IPS-18a (cell line): Measurements from ENCODE around the gene TUB.

ENCODE experiments used
- H3K27ac ChIP-seq: one replicate; pipeline ENCODE4 v1.5.1; 2013; ENCODE audit warnings: low read length
- H3K27me3 ChIP-seq: one replicate; pipeline ENCODE4 v1.6.1; 2013; ENCODE audit warnings: mild to moderate bottlenecking, low read length; ENCODE audit not compliant: control insufficient read depth, insufficient read depth
- H3K36me3 ChIP-seq: one replicate; pipeline ENCODE4 v1.6.1; 2013; ENCODE audit warnings: low read depth, low read length; ENCODE audit not compliant: control insufficient read depth
- H3K4me1 ChIP-seq: one replicate; pipeline ENCODE4 v1.6.1; 2013; ENCODE audit warnings: low read depth, low read length; ENCODE audit not compliant: control insufficient read depth
- H3K4me3 ChIP-seq: one replicate; pipeline ENCODE4 v1.5.1; 2013; ENCODE audit warnings: low read length
- H3K9ac ChIP-seq: one replicate; pipeline ENCODE4 v1.6.1; 2013; ENCODE audit warnings: mild to moderate bottlenecking, low read length, moderate library complexity
- H3K9me3 ChIP-seq: one replicate; pipeline ENCODE4 v1.6.1; 2013; ENCODE audit warnings: low read depth, low read length; ENCODE audit not compliant: control insufficient read depth

TUB gene

GRCh38 chr11:8055091-8055835 lies 25.7 kb upstream of the TUB start:
- Histone ChIP-seq H3K4me3 (no peak overlapping the region), H3K36me3 (no peaks in the 10 kb centered on the region), H3K27ac (no peak overlapping the region), H3K9me3 (no peaks in the 10 kb centered on the region), H3K9ac (no peak overlapping the region), H3K27me3 (no peaks in the 10 kb centered on the region), H3K4me1 (no peaks in the 10 kb centered on the region)

DNA sequence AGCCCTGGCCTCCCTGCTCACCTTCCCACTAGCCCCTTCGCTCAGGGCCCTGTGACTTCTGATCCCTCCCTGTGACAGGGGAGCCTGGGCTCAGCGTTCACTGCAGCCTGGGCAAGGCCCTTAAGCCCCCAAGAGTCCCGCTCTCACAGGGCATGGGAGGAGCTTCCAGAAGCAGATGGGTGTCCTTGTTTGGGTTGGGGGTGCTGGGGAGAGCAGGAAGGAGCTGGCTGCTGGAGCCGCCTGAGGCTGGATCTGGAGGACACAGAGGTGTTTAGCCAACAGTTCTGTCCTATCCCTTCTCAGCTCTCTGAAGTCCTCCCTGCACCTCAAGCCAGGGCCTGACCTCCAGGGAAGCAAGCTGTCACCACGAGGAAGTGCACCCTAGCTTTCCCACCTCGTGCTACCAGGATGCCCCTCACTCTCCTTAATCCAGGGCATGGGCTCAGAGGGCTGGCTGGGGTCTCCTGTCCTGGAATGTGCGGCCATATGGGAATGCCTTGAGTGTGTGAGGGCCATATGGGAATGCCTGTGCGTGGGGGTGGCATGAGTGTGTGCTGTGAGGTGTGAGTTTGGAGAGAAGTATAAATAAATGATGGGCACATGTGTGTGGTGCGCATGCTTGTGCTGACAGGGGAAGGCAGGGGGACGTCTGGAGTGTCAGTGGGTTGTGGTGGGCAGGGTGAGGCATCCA lies 25.0 kb upstream of the TUB start:
- Histone ChIP-seq H3K9me3 (no peaks in the 10 kb centered on the region), H3K9ac (no peak overlapping the region), H3K4me3 (no peak overlapping the region), H3K36me3 (no peaks in the 10 kb centered on the region), H3K27me3 (no peaks in the 10 kb centered on the region), H3K27ac (no peak overlapping the region), H3K4me1 (no peaks in the 10 kb centered on the region)

- Histone ChIP-seq H3K9ac (no peak overlapping the region), H3K36me3 (no peaks in the 10 kb centered on the region), H3K4me3 (no peak overlapping the region), H3K27me3 (no peaks in the 10 kb centered on the region), H3K27ac (no peak overlapping the region), H3K9me3 (no peaks in the 10 kb centered on the region), H3K4me1 (no peaks in the 10 kb centered on the region)
These were observed 24.1 kb upstream of the TUB start for GRCh38 chr11:8056810-8057463.

DNA sequence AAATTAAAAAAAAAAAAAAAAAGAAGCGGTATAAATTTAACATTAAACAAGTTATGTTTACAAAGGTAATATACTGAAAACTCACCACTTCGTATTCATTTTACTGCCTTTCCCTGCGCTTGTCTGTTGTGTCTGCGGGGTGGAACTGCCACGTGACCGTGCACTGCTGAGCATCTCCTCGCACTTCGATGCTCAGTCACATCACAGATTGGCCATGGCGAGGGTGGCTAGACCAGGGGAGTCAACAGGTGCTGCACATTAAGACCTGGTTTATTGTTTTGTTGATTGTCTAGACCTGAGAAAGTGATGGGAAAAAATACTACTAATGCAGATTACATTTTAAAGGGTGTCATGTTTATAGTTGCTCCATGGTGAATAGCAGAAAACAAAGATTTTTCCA lies 22.8 kb upstream of the TUB start:
- H3K27me3 ChIP-seq, result no peaks in the 10 kb centered on the region
- no peak overlapping the region for H3K9ac ChIP-seq
- no peaks in the 10 kb centered on the region for H3K36me3 ChIP-seq
- H3K4me1 ChIP-seq, result no peaks in the 10 kb centered on the region
- no peak overlapping the region for H3K27ac ChIP-seq
- H3K4me3 ChIP-seq, result no peak overlapping the region
- no peaks in the 10 kb centered on the region for H3K9me3 ChIP-seq

DNA sequence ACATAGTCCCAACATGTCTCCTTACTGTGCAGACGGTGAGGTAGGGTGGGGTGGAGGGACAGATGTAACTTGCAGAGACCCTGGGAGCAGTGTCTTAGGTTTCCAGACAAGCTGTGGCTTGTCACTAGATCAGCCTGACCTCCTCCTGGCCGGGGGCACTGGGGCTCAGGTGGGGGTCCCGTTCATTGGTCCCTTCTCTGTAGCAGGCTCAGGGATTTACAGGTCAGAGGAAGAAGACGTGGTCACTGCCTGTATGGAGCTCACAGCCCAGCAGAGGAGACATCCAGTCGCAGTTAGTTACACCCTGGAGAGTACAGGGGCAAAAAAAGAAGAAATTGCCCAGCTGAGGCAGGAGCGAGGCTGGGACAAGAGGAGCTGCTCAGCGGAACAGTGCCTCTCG lies 22.0 kb upstream of the TUB start:
- no peaks in the 10 kb centered on the region for H3K9me3 ChIP-seq
- no peak overlapping the region for H3K9ac ChIP-seq
- no peak overlapping the region for H3K4me3 ChIP-seq
- H3K27ac ChIP-seq, result no peak overlapping the region
- no peaks in the 10 kb centered on the region for H3K36me3 ChIP-seq
- no peaks in the 10 kb centered on the region for H3K4me1 ChIP-seq
- no peaks in the 10 kb centered on the region for H3K27me3 ChIP-seq

DNA sequence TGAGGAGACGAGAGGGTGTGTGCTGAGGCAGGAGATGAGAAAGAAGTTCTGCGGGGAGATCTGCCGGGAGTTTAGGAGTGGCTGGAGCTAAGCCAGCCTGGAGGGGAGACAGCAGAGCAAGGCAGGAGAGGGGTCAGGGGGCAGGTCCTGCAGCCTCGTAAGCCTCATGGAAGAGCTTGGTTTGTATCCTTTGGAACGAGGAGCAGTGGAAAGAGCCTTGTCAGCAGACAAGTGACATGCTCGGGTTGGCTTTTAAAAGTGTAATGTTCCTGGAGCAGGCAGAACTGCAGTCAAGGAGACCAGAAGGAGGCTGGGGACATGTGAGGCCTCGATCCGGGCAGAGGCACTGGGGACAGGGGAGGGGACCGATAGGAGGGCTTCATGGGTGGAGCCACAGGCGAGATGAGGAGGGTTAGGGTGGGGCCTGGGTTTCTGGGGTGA lies 21.4 kb upstream of the TUB start:
- no peak overlapping the region for H3K9ac ChIP-seq
- H3K36me3 ChIP-seq, result no peaks in the 10 kb centered on the region
- no peak overlapping the region for H3K27ac ChIP-seq
- H3K27me3 ChIP-seq, result no peaks in the 10 kb centered on the region
- H3K4me1 ChIP-seq, result no peaks in the 10 kb centered on the region
- H3K9me3 ChIP-seq, result no peaks in the 10 kb centered on the region
- H3K4me3 ChIP-seq, result no peak overlapping the region

- H3K4me1 ChIP-seq, result no peaks in the 10 kb centered on the region
- H3K27ac ChIP-seq, result no peak overlapping the region
- no peaks in the 10 kb centered on the region for H3K36me3 ChIP-seq
- no peaks in the 10 kb centered on the region for H3K9me3 ChIP-seq
- no peak overlapping the region for H3K4me3 ChIP-seq
- H3K9ac ChIP-seq, result no peak overlapping the region
- H3K27me3 ChIP-seq, result no peaks in the 10 kb centered on the region
These were observed 20.8 kb upstream of the TUB start for GRCh38 chr11:8060146-8060719.

- Histone ChIP-seq H3K36me3 (no peaks in the 10 kb centered on the region), H3K27ac (no peak overlapping the region), H3K9me3 (no peaks in the 10 kb centered on the region), H3K27me3 (no peaks in the 10 kb centered on the region), H3K9ac (no peak overlapping the region), H3K4me1 (no peaks in the 10 kb centered on the region), H3K4me3 (no peak overlapping the region)
These were observed 20.0 kb upstream of the TUB start for GRCh38 chr11:8060801-8061554.

DNA sequence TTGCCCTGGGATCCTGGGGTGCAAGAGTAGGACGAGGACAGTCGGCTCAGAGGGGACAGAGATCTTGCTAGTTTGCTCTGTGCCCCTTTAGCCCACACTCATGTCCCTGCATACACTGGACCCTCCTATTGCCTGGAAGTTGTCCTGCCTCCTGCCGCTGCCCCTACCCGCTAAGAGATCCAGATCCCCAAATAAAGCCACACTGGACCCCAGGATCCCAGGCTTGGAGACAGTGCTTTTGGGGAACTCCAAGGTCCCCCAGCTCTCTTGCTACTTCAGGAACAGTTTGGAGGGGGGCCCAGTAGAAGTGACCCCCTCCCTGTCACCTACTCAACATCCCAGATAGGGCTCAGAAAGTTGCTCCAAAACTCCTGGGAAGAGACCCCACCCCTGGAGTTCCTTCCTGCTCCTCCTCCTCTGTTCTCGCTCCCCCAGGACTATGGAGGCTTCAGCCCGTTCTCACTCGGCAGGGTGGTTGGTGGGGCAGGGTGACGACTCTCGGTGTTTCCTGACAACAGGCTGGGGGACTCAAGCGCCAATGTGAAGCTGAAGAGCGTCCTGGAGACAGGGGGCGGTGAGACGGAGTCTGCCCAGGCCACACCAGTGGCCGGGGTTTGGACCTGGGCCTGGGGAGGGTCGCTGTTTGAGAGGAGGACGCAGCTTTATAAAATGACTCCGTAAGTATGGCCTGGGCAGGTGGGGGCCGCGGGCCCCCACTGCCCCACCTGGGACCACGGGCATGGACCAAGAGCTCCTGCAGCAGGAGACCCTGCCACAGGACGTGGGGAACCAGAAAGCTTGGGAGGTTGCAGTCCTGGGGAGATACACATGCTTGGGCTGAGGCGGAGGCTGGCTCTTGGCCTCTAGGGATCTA lies 19.2 kb upstream of the TUB start:
- Histone ChIP-seq H3K27me3 (no peaks in the 10 kb centered on the region), H3K4me1 (peaks cover 2% of the 10 kb centered on the region), H3K9ac (no peak overlapping the region), H3K9me3 (no peaks in the 10 kb centered on the region), H3K27ac (no peak overlapping the region), H3K4me3 (no peak overlapping the region), H3K36me3 (no peaks in the 10 kb centered on the region)

DNA sequence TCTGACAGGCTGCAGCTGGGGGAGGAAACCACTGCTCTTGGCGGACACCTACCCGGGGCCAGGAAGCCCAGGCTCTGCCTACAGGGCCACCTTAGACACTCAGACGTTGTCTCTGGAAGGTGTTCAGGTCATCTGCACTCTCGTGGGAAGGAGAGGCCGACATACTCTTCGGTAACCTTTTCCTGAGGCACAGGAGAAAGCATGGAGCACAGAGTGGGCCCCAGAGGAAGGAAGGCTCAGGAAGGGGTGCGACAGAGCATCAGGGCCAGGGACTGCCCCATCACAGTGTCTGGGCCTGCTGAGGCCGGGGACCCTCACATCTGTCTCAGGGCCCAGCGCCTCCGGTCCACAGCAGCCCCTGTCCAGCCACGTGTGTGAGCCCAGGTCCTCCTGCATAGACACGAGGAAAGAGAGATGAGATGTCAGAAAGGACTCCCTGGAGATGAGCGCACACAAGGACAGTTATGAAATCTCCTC lies 18.2 kb upstream of the TUB start:
- Histone ChIP-seq H3K9me3 (no peaks in the 10 kb centered on the region), H3K27ac (no peak overlapping the region), H3K36me3 (no peaks in the 10 kb centered on the region), H3K4me3 (no peak overlapping the region), H3K9ac (no peak overlapping the region), H3K27me3 (no peaks in the 10 kb centered on the region), H3K4me1 (peaks cover 5% of the 10 kb centered on the region)
